GM12892 (cell line): ENCODE data around the gene NPTXR.
"Not testable (repeated sequence)": the region's sequence is repeated elsewhere in the genome, so short reads cannot be mapped to it uniquely, and the experiment has no call there.

ENCODE experiments used
- DNase-seq: peaks from one replicate; pipeline ENCODE4 v3.0.0; 2011; ENCODE audit not compliant: insufficient read length
- FAIRE-seq: peaks from 2 replicates; lab custom pipeline; 2011; peaks lifted over from hg19 to GRCh38; lab: Jason Lieb, UNC
- POLR2A ChIP-seq: IDR thresholded peaks from 2 replicates; pipeline ENCODE4 v1.6.1; 2011; ENCODE audit warnings: low read depth, low read length, control low read depth
- POLR2AphosphoS5 ChIP-seq: IDR thresholded peaks from 2 replicates; pipeline ENCODE4 v1.6.1; 2011; ENCODE audit warnings: low read depth, low read length, control low read depth
- TAF1 ChIP-seq: IDR thresholded peaks from 2 replicates; pipeline ENCODE4 v1.6.1; 2011; ENCODE audit warnings: low read depth, mild to moderate bottlenecking, control low read depth, low read length, borderline replicate concordance

The NPTXR gene

DNA sequence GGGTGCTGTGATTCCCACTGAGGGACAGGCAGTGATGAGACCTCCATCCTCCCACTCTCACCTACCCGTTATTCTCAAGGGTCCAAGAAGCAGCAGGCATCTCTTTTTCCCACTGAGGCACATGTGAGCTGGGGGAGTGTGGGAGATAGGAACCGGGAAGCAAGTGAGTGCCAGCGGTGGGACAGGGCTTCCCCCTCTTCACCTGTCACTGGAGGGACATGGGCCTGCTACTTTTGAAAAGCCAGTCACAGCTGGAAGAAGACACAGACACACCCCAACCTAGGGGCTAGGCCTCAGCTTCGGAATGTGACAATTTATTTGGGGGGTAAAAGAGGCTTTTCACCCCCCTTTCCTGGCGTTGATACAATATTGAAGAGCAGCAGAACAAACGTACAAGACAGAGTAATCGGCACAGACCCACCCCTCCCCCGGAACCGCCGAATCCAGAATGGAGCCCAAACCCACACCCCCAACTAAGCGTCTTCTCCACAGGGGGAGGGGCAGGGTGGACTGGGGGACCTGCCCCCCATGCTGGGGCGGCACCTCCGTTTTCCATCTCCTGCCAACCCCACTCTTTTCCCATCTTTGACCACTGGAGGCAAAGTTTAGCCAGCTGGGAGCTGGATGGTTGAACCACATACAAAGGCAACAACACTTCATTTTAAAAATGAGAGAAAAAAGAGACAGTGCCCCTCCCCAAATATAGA lies 17.5 kb upstream of the NPTXR start:
- TF ChIP-seq POLR2A (no peak; the same call in 1 of the 2 replicates), POLR2AphosphoS5 (peak; percentile 61; the same call in 1 of the 2 replicates)
- DNase-seq (no peak), FAIRE-seq (no peak)

DNA sequence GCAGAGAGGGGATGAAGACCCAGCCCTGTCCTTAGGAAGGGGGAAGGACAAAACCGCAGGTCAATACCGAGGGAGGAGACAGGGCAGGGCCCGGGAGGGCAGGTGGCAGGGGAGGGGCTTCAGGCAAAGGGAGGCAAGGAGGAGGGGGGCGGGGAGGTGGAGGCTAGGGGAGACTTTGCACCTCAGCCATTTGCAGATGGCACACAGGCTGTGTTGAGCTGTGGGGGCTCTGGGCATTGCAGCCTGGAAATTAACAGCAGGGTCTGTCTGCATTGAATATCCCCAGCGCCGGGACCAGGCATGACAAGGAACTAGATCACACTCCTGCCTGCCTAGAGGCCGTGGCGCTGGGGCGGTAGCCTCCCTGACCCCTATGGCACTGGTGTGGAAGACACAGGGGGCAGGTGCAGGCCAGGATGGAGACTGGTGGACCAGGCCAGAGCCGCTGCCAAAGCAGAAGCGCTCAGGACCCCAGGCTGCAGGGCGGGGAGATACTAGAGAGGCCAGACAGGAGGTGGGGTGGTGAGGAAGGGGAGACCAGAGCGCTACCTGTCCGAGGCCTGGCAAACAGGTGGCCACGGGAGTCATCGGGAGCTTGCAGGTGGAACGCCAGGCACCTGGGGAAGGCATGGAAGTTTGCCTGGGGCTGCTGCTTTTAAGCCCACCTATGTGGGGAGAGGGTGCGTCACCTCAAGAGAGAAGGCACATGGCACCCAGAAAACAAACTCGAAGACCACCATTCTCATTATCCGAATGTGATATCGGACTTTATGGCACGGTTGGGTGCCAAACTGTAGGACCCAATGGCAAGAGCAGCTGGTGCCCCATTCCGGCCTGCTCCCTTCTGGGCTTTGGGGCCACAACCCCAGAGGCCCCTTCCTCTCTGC lies 16.7 kb upstream of the NPTXR start:
- no peak for FAIRE-seq
- DNase-seq = no peak
- TF ChIP-seq POLR2AphosphoS5 (no peak), POLR2A (peak; percentile 56)

DNA sequence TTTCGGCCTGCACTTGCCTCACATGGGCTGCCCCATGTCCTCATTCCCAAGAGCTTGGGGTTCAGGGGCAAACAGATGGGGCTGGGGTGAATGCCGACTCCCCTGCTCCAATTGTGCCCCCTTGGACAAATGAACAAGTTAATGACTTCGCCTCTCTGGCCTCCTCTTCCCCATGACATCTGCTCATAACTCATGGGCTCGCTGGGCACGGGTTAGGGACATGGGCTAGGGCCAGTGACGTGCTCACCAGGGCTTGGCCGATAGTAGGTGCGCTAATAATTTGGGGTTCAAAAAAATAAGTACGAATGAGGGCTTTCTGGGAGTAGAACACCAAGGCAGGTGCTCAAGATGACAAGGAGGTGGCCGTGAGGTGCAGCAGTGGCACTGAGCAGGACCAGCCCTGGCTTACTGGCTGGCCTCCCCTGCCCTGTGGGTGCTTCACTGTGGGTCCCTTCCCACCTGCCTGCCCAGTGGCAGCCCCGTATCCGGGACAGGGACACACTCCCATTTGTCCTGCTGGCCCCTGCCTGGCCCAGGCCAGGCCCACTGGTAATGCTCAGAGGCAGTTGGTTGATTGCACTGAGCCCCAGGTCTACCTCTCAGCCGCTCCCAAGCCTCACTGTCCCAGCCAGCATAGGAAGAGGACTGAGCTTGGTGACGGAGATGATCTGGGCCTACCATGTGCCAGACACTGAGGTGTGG lies 15.9 kb upstream of the NPTXR start:
- DNase-seq (no peak), FAIRE-seq (no peak)
- TF ChIP-seq POLR2A = no peak
- TF ChIP-seq TAF1 = no peak
- no peak for TF ChIP-seq POLR2AphosphoS5

DNA sequence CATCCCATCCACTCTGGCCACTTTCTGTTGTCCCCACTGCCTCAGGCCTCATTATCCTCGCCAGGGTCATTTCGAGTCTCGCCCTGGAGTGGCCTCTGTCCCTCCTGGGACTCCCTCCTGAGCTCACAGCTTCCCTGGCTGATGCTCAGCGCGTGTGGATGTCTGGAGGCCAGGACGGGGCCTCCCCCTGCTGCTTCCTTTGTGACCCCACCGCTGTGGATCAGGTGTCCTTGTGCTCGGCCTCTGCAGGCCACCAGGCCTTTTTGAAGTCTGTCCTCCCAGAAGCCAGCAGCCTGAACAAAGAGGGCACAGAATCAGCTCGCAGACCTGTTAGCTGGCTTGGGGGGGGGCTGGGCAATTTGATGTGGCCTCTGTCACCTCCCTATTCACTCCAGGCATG lies 14.7 kb upstream of the NPTXR start:
- DNase-seq (no peak), FAIRE-seq (no peak)
- no peak for TF ChIP-seq TAF1
- no peak for TF ChIP-seq POLR2AphosphoS5
- TF ChIP-seq POLR2A = no peak

DNA sequence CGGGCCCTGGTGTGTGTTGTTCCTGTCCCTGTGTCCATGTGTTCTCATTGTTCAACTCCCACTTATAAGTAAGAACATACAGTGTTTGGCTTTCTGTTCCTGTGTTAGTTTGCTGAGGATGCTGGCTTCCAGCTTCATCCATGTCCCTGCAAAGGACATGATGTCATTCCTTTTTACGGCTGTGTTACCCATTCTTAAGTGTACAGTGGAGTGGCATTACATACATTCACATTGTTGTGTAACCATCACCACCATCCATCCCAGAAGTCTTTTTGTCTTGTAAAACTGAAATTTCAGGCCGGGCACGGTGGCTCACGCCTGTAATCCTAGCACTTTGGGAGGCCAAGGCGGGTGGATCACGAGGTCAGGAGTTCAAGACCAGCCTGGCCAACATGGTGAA lies 10.6 kb upstream of the NPTXR start:
- FAIRE-seq = not testable (repeated sequence)

DNA sequence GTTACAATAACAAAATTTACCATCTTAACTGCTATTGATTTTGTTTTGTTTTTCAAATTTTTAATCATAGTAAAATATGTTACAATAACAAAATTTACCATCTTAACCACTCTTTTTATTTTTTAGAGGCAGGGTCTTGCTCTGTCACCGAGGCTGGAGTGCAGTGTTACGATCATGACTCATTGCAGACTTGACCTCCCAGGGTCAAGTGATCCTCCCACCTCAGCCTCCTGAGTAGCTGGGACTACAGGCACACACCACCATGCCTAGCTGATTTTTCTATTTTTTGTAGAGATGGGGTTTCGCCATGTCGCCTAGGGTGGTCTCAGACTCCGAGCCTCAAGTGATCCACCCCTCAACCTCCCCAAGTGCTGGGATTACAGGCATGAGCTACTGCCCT lies 10.1 kb upstream of the NPTXR start:
- not testable (repeated sequence) for FAIRE-seq, DNase-seq

More for the DNA sequence above, 10.6 kb upstream of the NPTXR start:
- not testable (repeated sequence) for DNase-seq

DNA sequence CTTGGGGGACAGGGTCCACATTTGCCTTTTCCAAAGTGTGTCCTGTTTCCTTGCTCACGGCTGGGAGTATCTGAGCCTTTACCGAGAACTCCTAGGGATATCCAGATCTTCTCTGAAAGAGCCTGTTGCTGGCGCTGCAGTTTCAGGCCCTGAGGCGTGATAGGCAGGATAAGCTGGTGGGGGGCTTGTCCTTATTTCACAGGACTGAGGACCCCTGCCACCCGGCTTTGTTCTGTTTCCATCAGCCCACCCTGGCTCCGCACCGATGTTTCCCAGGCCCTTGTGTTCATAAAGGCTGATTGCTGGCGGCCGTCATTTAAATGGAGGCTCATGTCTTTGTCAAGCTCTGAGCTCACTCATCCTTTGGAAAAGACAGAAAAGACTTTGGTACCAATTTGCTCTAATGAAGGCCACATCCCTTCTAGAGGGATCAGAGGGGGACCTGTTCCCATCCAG lies 9.4 kb upstream of the NPTXR start:
- no peak for TF ChIP-seq TAF1
- no peak for TF ChIP-seq POLR2AphosphoS5
- no peak for TF ChIP-seq POLR2A
- no peak for FAIRE-seq
- no peak for DNase-seq

DNA sequence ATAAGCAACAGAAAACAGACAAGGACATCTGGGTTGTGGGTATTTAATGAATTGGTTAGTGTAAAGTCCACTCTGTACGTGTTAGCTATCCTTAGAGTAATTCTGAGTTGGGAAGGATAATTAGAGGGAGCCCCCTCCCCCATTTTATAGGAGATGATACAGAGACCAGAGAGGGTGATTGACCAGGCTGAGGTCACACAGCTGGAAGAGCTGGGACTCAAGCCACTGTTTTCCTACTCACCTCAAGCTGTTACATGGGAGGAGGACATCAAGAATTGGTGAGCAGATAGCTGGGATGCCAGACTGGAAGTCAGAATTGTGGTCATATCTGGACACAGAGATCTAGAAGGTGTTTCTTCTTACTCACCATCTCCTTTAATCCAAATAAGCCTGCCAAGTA lies 8.7 kb upstream of the NPTXR start:
- FAIRE-seq (no peak), DNase-seq (no peak)
- TF ChIP-seq POLR2AphosphoS5 (no peak), TAF1 (no peak), POLR2A (no peak)

DNA sequence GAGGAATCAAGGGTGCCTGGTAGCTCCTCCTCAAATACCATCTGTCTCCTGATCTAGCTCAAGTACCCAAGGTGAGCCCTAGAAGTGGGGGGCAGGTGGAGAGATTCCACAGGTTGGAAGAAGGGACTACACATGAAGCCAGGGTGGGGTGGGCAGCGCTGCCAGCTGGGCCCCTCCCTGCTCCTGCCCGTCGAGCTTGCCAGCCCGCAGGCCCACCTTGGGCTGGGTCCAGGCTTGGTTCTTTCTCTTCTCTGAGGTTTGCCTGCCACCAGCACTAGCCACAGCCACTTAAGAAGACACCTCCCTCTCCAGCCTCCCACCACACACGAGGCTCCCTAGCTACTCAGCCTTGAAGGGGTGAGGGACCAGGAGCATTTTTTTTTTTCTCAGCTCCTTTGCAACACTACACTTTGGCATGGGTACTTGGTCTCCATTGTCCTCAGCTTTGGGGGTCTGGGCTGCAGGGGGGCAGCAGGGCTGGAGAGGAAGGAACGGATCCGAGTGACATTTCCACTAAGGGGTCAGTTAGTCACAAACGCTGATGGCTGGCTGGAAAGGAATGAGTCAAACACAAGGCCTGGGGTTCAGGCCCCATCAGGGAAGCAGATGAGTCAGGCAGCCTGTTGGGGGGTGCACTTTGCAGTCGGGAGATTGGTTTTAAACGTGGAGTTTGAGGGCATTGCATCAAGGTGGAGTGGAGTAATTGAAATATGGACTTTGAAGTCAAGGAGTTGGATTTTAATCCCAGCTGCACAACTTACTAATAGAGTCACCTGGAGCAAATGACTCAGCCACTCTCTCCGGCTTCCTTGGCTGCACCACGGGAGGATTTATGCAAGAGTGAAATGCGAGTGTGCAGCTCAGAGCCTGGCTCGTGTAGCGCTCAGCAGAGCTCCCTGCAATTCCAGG lies 7.4 kb upstream of the NPTXR start:
- no peak for TF ChIP-seq POLR2A
- TF ChIP-seq POLR2AphosphoS5 = no peak
- TF ChIP-seq TAF1 = no peak
- FAIRE-seq (no peak), DNase-seq (no peak)

DNA sequence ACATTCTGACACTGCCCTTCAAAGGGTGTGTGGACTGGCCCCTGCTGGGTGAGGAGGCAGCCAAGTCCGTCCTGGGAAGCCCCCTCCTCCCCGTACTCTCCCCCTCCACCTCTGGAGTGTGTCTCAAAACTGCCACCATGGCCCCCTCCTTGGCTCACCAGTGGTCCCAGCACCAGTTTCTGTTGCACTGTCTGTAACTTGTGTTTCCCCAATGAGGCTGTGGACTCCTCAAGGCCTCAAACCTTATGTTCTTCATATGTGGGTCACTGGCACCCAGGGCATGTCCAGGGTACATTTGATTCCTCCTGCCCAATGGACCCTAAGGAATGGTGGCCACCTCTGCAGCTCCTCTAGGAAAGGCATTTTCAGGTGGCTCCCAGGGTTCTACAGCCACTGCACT lies 6.6 kb upstream of the NPTXR start:
- DNase-seq (no peak), FAIRE-seq (no peak)
- TF ChIP-seq TAF1 (no peak), POLR2AphosphoS5 (no peak)

DNA sequence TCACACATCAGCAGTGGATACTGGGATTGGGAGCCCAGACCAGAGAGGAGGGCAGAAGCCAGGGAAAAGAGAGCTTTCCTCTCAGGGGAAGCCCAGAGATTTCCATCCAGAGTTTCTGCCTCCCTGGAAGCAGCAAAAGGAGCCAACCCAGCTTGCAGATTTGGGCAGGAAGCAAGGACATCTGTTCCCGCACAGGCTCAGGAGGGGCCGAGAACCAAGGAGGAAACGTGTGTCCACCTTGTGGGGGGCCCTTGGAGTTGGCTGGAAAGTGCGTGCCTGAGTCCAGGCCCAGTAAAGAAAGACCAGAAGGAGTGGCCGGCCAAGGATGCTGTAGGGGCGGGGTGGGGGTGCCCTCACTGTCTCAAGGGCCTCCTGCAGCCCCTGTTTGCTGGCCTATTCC lies 6.0 kb upstream of the NPTXR start:
- TF ChIP-seq POLR2A (no peak), TAF1 (no peak), POLR2AphosphoS5 (no peak)
- FAIRE-seq = no peak
- no peak for DNase-seq
